ENCODE data around the gene NRSN1. TPM values are rescaled to one million over a fixed set of nuclear protein-coding genes. Genes with fewer than 3 reads are reported as not detected.
A peak's percentile ranks its signal among the peaks of the same experiment; 100 is the strongest.

NRSN1 gene
- total RNA-seq = not detected
- long read RNA-seq = 0 reads

DNA sequence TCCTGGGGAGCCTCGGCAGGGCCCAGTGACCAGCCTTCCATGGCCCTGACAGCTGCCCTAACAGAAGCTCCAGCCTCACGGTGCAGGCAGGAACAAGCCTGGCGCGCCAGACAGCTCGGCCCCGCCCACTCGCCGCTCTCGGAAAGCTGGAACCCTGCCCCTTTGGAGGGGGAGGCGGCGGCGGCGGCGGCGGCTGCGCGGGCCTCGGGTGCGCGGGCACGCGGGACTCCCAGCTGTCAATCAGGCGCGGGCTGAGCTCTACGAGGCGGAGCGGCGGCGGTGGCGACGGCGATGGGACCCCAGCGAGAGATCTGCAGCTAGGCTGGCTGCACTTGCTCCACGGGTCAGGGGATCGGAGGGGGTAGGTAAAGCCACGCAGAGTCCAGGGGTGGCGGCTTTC is at the start of gene NRSN1:
Gene NRSN1, plus strand, starts transcription at position 236 of the 400 bp plus-strand sequence. CDS start 8,113 bp downstream, outside the sequence.
- intact Hi-C loops (cut with micrococcal nuclease) = no loop called here
- DNase-seq = no peak
- ATAC-seq = no peak

DNA sequence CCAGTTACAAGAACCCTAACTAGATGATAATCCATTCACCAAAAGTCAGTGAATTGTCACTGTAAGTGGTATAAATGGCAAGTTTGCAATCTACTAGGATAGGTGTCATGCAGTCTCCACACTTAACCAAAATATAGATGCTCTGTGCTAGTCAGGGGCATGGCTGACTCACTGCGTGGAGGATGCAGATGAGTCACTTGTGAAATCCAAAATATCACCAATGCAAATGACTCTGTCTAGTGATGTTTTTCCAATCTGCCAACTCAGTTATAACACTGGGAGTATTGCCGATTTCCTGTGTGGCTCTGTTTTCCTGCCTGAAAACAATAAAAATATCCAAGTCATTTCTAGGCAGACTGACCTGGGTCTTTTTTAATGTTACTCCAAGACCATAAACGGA is 47.8 kb upstream of the NRSN1 start:
- intact Hi-C loops (cut with micrococcal nuclease) = no loop called here
- ATAC-seq (no peak), DNase-seq (no peak)

DNA sequence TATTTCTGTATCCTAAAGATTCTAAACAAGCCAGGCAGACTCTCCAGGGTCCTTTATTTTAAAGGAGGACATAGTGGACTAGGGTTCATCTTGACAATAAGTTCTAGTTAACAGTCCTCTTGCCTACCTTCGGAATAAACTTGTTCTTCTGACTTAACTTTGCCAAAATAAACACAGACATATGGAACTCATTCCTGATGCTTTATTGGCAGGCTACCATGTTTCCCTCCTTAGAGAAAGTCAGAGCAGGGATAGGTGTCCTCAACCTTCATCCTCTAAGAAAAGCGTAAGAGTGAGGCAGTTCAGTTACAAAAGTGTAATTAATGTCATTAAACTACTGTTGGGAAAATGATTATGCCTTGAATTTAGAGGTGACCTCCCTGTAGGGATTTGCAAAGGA is 46.9 kb upstream of the NRSN1 start:
- intact Hi-C loops (cut with micrococcal nuclease) = no loop called here
- ATAC-seq (no peak), DNase-seq (no peak)

GRCh38 chr6:24080711-24081110 is 45.3 kb upstream of the NRSN1 start:
- ATAC-seq = no peak
- no peak for DNase-seq
- intact Hi-C loops (cut with micrococcal nuclease) = no loop called here

DNA sequence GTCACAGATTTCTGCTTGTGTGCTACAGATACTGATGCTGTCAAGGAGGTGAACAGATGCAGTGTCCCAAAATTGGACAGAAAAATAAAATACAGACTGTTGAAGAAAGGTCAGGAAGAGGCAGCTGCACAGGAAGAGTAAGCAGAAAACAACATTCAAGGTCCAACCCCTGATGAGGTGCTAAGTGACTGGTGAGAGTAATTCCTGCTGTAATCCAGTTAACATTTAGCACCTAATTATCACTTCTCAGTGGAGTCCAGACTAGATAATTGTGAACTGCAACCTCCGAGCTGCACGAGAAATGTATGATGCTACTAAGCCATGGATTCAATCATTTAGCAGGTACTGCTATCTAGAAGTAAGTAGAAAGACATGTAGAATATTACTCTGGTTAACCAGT is 36.3 kb upstream of the NRSN1 start:
- DNase-seq (no peak), ATAC-seq (no peak)
- intact Hi-C loops (cut with micrococcal nuclease) = no loop called here

- intact Hi-C loops (cut with micrococcal nuclease) = no loop called here
- ATAC-seq = no peak
- no peak for DNase-seq
Observed at GRCh38 chr6:24092407-24092806, 33.6 kb upstream of the NRSN1 start.

DNA sequence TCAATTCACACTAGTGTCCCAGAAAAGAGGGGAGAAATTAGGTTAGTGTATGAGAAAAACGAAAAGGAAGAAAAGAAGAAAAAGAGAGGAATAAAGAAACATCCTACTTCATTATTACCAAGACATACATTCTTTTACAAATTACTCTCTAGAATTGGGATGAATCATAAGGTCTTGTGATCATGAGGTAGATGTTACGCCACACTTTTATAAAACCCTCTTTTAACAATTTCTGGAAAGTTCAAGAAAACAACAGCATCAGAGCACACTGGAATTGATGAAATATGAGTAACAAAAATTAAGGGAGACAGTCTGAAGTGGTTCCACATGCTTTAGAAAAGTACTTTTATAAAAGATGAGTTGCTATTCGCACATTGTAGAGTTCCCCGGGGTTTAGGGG is 32.6 kb upstream of the NRSN1 start:
- intact Hi-C loops (cut with micrococcal nuclease) = no loop called here
- no peak for ATAC-seq
- DNase-seq = no peak

- intact Hi-C loops (cut with micrococcal nuclease) = no loop called here
- no peak for DNase-seq
- no peak for ATAC-seq
Observed at GRCh38 chr6:24099181-24099580, 26.8 kb upstream of the NRSN1 start.

GRCh38 chr6:24100024-24100769 is 25.8 kb upstream of the NRSN1 start:
- ATAC-seq (no peak), DNase-seq (no peak)
- intact Hi-C loops (cut with micrococcal nuclease) = no loop called here

DNA sequence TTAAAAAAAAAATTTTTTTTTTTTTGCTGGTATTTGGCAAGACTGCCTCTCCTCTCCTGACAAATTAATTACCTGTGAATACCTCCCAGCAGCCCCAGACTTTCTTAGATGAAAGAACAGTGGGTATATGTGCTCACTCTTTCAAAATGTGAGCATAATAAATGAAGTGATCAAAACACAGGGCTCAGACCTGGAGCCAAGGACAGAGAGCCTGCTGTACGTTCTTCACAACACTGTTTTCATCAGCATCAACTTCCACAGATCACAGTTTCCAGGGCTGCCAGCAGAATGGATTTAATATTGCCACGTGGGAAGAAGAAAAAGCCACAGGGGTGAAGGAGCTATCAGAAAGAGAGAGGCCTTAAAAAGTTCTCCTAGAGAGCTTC is 25.3 kb upstream of the NRSN1 start:
- intact Hi-C loops (cut with micrococcal nuclease) = no loop called here
- no peak for ATAC-seq
- DNase-seq = no peak

GRCh38 chr6:24105191-24105590 is 20.8 kb upstream of the NRSN1 start:
- intact Hi-C loops (cut with micrococcal nuclease) = no loop called here
- ATAC-seq (no peak), DNase-seq (no peak)

DNA sequence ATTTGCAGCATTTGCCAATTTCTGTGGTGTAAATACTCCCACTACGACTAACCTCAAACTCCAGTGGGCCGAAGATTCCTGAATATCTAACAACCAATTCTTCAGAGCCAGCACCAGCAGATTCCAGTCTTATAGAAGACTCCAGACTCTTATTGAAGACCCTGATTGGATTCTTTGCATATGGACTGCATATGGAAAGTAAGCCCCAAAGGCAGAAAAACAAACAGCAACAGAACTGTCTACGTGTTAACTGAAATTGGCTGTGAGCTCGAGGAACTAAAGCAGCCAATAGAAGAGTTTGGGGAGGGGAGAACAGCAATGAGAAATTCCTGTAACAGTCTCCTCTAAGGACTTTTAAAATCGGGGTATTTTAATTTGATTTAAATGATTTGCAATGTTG is 19.7 kb upstream of the NRSN1 start:
- intact Hi-C loops (cut with micrococcal nuclease) = no loop called here
- DNase-seq (no peak), ATAC-seq (no peak)

- intact Hi-C loops (cut with micrococcal nuclease) = no loop called here
- DNase-seq (no peak), ATAC-seq (no peak)
Observed at GRCh38 chr6:24107294-24107693, 18.7 kb upstream of the NRSN1 start.

- DNase-seq (no peak), ATAC-seq (no peak)
- intact Hi-C loops (cut with micrococcal nuclease) = no loop called here
Observed at GRCh38 chr6:24108056-24108455, 18.0 kb upstream of the NRSN1 start.

DNA sequence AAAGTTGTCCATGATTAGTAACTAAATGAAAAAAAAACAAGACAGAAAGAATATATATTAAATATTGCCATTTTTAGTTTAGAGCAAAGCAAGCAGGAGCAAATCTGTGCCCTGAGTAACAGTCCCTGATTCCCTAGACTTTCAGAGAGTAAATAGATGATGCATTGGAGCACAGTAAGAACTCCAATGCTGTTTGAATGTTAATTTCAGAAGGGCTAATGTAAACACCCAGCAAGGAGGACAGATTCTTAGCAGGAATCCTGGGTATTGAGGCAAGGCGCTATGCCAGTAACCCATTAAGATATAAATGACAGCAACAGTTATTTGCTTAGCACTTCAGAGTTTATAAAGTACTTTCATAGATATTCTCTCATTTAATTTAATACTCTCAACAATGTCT is 15.6 kb upstream of the NRSN1 start:
- DNase-seq (no peak), ATAC-seq (no peak)
- intact Hi-C loops (cut with micrococcal nuclease) = no loop called here

DNA sequence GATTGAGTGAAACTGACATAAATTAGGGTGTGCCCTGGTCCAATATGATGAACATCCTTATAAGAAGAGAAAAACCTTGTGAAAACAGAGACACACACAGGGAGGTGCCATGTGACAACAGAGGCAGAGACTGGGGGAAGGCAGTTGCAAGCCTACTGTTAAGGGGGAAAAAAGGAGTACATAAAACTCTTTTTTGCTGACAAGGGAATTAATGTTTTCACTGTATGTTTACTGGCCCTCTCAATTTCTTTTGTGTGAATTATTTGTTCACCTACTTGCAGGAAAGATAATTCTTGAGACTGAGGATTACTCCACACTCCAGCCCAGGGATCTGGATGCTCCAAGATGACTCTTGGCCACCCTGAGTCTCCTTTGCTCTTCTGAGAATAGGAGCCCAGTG is 12.1 kb upstream of the NRSN1 start:
- intact Hi-C loops (cut with micrococcal nuclease) = no loop called here
- no peak for ATAC-seq
- no peak for DNase-seq

DNA sequence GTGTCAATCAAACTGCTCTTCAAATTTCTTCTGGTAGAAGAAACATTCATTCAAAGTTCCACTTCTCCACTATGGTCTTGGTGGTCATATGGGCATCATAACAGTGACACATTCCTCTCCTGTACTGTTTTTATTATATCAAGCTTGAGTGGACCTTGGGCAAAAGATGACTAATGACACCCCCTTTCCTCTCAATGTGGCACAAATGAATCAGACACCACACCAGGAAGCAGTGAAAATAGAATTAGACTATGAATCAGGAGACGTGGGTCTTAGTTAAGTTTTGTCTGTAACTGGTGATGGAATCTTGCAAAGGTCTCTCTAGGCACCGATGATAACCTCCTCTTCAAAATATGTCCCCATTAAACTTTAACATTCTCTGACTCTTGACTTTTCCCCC is 9.0 kb upstream of the NRSN1 start:
- DNase-seq (no peak), ATAC-seq (no peak)
- intact Hi-C loops (cut with micrococcal nuclease) = no loop called here

- ATAC-seq (no peak), DNase-seq (no peak)
- intact Hi-C loops (cut with micrococcal nuclease) = no loop called here
Observed at GRCh38 chr6:24122139-24122538, 3.9 kb upstream of the NRSN1 start.

- ATAC-seq (peak; percentile 35), DNase-seq (no peak)
- intact Hi-C loops (cut with micrococcal nuclease) = no loop called here
Observed at GRCh38 chr6:24126586-24127192, 674 bp downstream of the NRSN1 start.

GRCh38 chr6:24127316-24127715 is 1.3 kb downstream of the NRSN1 start:
- no peak for DNase-seq
- intact Hi-C loops (cut with micrococcal nuclease) = no loop called here
- no peak for ATAC-seq

GRCh38 chr6:24131751-24132150 is 5.7 kb downstream of the NRSN1 start:
- no peak for ATAC-seq
- intact Hi-C loops (cut with micrococcal nuclease) = no loop called here
- DNase-seq = no peak

All from left ventricle myocardium superior (tissue), 1 donor.